CD4-positive, alpha-beta T cell treated with Interleukin-1 beta for 1 hour (primary cell): ENCODE measurements around the gene CDKL1.
"Not testable (repeated sequence)": the region's sequence is repeated elsewhere in the genome, so short reads cannot be mapped to it uniquely, and the experiment has no call there.

Experiments
- DNase-seq, 2 donors: peaks; one replicate each; pipeline ENCODE4 v3.0.0-alpha.2; 2020 to 2022

CDKL1 gene

DNA sequence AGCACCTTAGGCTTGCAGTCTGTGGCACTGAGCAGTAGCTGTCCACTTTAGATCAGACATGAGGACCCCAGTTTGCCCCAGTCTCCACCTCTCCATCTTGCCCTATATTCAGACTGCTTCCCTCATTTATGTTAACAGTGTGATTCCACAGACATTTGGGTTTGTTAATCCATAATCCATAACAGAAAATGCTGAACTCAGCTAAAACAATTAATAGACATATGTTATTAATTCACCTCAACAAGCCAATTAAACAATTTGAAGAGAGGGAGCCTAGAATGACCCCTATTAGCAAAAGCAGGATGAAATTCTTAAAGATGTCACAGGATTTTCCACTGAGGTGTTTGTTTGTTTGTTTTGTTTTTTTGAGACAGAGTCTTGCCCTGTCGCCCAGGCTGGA is 9.1 kb downstream of the CDKL1 start:
- DNase-seq, result no peak

DNA sequence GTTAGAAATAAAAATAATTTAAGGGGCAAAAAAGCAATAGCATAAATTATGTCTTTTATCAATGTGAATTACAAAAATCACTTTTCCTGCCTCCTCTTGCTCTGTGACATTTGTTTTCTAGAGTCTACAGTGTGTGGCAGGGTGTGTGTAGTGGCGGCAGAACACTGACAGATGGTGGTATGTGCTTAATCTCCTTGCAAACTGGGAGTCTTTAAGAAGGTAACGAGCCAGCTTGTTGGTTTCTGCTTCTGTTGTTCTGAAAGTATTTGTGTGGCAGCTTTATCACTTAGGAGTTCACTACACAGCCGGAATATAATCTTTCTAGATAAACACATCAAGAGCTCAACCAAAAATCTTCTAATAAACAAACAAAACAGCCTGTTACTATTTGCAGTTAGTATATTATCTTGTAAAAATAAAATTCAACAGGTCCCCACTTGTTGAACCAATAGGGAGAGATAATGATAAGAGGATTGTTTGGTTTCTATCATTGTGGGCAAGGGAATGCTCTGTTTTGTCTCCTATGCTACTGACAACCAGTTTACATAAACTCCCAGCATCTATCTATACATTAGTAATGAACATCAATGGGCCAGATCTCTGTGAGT is 13.0 kb downstream of the CDKL1 start:
- DNase-seq, result no peak

DNA sequence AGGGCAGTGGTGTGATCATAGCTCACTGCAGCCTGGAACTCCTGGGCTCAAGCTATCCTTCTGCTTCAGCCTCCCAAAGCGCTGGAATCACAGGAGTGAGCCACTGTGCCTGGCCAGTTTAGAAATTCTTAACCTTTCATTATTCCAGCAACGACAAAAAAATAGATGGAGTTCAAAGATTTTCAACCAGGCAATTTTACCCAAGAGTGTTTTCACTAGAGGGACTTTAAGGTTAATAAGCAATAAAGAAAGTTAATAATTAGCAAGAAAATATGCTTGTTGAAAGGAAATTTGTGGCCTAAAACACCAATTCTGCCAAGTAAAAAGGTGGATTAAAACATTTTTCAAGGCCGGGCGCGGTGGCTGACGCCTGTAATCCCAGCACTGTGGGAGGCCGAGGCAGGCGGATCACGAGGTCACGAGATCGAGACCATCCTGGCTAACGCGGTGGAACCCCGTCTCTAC is 14.8 kb downstream of the CDKL1 start:
- DNase-seq, result no peak

DNA sequence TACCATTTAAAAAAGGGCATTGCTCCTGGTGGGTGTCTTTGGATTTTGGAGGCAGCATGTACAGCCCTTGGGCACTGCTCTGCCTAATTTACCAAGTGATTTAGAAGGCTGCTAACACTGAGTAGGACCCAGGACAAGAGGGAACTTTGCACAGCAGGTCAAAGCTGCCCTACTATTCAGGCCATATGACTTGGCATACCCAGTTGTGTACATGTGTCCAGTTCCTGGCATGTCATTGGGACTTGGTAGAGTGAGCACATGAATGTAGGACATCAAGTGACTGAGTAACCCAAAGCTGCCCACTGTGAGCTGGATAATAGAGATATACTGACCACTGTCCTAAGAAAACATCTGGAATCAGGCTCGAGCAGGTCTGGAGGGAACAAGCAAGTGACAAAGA is 15.7 kb downstream of the CDKL1 start:
- no peak for DNase-seq

DNA sequence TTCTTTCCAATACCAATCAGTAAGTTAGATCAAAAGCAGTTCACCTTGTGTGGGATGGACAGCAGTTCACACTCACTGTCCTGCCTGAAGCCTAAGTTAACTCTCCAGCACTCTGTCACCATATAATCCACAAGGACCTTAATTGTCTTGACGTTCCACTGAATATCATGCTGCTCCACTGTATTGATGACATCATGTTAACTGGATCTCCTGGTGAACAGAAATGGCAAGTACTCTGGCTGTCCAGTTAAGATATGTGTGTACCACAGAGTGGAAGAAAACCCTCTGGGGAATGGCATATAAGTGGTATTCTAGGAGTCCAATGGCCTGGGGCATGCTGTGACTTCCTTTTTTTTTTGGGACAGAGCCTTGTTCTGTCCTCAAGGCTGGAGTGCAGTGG is 16.2 kb downstream of the CDKL1 start:
- no peak for DNase-seq

DNA sequence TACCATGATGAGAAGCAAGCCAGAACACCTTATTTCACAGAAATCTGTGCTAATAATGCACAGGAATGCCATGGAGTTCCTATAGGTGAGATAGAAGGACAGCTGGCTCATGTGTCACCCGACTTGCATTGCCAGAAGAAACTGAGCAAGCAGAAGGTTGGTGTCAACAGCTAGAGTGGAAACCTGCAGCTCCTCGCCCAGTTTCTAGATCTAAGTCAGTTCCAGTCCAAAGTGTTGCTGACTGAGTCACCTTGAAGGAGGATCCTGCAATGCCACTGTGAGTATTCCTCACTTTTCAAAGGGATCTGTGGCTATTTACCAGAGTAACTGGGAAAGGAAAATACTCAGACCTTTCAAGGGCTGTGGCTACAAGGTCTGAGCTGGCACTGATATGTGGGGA is 17.1 kb downstream of the CDKL1 start:
- no peak for DNase-seq

DNA sequence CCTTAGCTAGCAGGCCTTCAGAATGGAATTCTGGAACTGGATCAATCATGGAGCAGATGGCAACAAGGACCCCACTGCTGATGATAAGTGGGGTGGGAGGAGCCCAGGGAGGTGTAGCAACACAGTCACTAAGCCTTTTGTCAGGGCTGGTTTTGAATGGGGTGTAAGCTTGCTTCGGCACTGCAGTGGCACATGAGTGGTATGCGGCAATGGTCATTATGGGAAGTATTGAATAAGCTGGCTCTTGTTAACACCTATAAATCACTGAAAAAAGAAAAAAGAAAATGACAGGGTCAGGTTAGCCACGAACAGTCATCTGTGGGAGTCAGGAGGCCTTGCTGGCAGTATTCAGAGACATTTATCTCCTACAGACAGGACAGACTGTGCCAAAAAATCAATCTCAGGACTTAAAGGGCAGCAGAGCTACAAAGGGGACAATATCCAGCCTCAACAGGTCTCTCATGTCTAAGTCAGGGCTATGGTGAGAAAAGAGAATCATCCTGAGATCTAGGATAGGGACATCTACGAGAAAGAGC is 19.1 kb downstream of the CDKL1 start:
- no peak for DNase-seq

DNA sequence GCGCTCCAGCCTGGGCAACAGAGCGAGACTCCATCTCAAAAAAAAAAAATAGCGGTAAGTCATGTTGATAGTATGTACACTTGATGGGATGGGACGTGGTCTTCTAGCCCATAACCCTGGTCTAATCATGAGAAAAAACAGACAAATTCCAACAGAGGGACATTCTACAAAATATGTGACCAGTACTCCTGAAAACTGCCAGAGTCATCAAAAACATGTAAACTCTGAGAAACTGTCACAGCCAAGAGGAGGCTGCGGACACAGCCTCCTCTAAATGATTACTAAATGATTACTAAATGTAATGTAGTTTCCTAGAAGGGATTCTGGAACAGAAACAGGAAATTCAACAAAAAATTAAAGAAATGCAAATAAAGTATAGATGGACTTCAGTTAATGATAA is 20.9 kb downstream of the CDKL1 start:
- no peak for DNase-seq

DNA sequence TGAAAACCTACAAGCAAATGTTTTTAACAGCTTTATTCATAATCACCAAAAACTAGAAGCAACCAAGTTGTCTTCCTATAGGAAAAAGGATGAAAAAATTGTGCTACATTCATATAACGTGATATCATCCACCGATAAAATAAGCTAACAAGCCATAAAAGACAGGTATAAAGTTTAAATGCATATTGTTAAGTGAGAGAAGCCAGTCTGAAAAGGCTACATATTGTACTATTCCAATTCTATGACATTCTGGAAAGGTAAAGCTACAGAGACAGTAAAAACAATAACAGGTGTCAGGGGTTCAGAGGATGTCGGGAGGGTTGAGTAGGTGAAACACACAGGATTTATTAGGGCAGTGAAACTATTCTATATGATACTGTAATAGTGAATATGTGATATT is 22.7 kb downstream of the CDKL1 start:
- DNase-seq, result no peak

DNA sequence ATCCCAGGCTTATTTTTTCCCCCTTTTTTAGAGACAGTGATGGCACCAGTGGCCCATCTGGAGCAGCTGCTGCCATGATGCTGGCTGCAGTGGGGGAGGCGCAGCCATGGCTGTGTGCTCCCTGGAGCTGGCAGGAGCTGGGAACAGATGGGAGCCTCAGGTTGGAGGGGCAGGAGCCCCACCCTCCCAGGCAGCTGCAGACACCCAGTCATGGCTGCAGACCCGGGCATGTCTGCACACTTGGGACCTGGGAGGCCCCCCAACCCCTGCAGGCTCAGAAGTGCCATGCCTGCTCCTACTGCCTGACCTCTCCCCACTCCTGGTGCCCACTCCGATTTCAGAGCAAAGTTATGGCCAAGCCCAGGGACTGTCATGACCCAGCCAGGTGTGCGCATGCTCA is 25.1 kb downstream of the CDKL1 start:
- no peak for DNase-seq

DNA sequence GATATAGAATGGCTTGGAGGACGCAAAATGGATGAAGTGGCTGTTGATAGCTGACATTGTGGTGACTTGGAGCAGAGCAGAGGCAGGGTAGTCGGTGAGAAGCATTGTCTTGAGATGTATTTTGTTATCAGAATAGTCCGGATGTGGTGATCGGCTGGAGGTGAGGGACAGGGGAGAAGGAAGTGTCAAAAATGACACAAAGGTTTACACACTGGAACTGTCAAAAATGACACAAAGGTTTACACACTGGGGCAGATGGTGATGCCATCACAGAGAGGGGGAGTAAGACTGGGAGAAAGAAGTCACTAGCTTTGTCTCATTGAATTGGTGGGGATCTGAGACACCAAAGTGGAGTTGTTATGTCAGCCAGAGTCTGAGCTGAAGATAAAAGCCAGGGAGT is 30.1 kb downstream of the CDKL1 start:
- peak in 1 of 2 donors; percentile 21 for DNase-seq

DNA sequence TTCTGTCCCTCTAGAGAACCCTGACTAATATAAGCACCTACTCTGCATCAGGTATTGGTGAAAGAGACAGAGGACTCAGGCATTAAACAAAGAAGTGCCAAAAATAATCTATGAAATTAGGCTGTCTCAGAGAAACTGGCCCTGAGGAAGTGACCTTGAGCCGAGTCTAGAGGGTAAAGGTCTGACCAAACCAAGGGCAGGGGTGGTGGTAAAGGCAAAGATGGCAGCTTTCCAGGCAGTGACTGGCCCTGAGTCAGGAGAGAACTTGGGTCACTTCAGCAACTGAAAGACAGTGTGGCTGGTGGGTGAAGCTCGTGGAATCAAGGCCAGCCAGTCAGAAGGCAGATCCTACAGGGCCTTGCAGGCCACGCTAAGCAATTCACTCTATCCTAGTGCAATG is 30.6 kb downstream of the CDKL1 start:
- DNase-seq, result no peak

DNA sequence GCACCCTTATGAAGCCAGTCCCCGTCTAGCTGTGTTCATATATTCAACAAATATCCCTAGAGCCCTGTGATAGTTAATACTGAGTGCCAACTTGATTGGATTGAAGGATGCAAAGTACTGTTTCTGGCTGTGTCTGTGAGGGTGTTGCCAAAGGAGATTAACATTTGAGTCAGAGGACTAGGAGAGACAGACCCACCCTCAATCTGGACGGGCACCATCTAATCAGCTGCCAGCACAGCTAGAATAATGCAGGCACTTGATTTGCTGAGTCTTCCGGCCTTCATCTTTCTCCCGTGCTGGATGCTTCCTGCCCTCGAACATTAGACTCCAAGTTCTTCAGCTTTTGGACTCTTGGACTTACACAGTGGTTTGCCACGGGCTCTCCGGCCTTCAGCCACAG is 31.1 kb downstream of the CDKL1 start:
- DNase-seq, result not testable (repeated sequence)

DNA sequence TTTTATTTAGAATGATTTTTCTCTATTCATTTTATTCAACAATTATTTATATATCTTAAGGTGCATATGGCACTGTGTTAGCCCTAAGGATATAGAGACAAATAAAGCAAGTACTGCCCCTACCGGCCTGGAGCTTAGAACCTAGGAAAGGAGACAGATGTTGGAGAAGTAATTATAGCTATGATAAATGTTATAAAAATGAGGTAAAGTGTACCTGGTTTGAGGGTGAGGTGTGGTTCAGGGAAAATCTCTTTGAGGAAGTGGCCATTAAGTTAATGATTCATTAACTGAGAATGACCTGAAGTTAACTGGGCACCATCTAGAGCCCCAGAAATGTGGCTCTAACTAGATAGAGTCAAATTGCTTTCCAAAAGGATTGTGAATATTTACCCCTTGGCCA is 31.9 kb downstream of the CDKL1 start:
- DNase-seq, result no peak

DNA sequence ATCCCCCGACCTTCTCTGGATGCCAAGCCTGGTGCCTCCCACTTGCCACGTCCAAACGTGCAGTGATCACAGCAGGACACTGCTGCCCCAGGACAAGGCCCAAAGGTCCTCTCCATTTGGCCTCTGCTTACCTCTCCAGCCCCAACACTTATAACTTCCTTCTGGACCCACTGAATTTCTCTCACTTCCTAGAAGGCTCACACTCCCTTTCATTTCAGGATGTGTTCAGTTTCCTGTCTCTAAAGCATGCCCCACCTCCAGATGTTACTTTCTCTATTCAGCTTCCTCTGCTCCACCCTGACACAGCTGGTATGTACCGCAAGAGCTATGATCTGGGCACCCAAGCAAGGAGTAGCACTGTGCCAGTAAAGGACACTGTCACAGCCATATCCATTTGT is 33.0 kb downstream of the CDKL1 start:
- DNase-seq, result peak; percentile 61 to 72

DNA sequence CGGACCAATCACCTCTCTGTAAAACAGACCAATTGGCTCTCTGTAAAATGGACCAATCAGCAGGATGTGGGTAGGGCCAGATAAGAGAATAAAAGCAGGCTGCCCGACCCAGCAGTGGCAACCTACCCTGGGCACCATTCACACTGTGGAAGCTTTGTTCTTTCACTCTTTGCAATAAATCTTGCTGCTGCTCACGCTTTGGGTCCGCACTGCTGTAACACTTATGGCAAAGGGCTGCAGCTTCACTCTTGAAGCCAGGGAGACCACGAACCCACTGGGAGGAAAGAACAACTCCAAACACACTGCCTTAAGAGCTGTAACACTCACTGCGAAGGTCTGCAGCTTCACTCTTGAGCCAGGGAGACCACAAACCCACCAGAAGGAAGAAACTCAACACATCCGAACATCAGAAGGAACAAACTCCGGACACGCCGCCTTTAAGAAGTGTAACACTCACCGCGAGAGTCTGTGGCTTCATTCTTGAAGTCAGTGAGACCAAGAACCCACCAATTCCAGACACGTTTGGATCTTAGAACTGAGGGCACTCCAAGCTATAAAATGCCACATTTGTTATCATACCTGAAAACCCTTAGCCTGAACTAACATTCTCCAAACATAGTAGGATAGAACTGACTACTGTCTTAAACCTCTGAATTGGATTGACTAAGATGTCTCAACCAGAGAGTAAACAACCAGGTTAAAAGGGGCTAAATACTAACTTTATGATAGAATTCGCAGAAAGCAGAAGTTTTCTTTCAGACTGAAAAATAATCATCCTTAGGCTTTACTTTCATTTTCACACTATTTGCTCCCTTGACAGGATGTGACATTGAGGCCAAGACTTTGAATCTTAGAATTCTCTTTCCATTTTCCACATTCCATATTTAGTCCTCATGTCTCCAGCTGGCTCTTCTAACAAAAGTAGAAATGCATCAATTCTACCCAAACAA is 33.6 kb downstream of the CDKL1 start:
- DNase-seq, result peak; percentile 56 to 62

DNA sequence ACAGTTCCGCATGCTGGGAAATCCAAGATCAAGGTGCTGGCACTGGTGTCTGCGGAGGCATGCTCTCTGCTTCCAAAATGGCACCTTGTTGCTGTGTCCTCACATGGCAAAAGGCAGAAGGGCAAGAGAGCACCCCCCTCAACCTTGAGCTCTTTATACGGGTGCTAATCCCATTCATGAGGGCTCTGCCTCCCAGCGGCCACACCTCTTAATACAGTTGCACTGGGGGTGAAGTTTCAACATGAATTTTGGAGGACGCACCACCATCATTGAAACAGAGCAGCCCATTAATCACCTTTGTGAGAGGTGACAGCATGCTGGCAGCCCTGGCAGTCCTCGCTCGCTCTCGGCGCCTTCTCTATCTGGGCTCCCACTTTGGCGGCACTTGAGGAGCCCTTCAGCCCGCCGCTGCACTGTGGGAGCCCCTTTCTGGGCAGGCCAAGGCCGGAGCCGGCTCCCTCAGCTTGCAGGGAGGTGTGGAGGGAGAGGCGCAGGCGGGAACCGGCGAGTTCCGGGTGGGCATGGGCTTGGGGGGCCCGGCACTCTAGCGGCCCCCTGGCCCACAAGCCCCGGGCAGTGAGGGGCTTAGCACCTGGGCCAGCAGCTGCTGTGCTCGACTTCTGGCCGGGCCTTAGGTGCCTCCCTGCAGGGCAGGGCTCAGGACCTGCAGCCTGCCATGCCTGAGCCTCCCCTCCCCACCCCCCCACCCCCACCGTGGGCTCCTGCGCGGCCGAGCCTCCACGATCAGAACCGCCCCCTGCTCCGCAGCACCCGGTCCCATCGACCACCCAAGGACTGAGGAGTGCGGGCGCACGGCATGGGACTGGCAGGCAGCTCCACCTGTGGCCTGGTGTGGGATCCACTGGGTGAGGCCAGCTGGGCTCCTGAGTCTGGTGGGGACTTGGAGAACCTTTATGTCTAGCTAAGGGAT is 34.9 kb downstream of the CDKL1 start:
- DNase-seq, result not testable (repeated sequence)

DNA sequence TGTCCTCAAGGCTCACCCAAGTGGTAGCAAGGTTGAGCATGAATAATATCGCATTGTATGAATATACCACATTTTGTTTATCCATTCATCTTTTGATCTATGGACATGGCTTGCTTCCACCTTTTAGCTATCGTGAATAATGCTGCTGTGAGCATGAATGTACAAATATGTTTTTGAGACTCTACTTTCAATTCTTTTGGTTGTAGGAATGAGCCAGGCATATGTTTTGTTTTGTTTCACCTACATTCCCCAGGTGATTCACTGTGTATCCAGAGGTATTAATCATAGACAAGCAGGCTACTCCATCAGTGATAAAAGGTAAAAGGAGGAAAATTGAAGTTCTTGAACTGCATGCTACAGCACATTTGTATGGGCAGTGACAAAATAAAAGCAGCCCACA is 35.8 kb downstream of the CDKL1 start:
- DNase-seq, result no peak

DNA sequence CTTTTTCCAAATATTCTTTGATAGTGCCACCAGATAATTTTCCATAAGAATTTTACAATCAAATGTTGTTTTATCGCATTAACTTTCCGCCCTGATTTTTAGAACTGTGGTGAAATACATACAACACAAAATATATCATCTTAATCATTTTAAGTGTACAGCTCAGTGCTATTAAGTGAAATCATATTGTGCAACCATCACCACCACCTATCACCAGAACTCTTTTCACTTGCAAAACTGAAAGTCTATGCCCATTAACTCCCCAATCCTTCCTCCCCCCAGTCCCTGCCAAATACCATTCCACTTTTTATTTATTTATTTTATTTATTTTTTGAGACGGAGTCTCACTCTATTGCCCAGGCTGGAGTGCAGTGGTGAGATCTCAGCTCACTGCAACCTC is 36.6 kb downstream of the CDKL1 start:
- DNase-seq, result no peak

DNA sequence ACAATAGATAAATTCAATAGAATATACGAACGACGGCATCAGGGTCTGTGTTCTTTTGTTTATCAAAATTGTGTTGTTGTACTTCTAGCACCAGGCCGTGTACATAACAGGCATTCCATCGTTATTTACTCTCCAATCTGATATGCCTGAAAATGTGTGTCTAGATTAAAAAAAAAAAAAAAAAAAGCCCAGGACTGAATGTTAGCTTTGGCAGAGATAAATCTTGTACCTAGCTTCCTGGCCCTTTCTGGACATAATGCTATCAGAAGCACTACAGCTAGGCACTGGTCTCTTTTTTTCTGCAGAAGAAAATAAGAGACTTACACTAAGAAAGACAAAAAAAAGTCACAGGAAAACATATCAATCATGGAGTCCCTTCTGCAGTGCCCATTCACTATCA is 37.0 kb downstream of the CDKL1 start:
- no peak for DNase-seq

DNA sequence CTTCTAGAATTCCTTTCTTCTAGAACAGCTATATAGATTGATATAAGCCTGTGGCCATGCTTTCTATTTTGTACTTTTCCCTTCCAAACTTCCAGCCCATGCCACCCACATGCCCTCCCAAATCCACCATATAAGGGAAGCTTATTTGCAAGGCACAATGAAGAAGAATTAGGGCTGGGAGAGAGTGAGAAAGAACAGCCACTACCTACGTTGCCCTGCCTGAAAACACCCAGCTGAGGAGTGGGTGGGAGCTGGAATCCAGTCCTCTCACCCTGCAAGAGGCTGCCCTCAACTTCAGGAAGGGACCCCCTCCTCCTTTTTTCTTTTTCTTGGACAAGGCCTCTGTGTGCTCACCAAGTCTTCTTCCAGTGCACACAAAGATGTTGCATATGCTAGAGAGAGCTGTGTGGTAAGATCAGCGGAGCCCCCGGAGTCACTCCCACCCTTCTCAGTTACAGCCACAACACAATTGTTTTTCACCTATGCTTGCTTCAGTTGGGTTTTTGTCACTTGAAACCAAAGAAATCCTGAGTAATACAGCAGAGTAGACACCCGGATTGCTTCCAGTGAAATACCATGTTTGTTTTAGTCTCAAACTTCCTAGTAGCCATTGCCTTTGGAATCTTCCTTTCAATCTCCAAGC is 38.8 kb downstream of the CDKL1 start:
- DNase-seq, result no peak

DNA sequence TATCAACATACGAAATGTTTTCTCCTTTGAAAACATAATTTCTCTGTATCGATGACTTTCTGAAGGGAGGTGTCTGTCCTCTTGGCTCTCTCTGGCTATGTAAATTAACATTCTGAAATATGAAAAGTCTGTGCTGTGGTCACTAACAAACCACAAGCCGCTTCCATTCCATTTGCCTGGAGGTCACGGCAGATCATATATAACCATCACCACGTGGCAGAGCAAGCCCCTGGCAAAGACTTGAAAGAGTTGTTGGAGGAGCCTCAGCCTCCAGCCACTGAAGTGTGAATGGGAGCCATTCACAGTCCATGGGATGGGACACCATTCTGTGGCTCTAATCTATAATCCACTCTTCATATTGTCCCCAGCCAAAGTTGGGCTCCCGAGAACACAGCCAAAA is 39.6 kb downstream of the CDKL1 start:
- DNase-seq, result no peak
